ENCODE measurements around the gene LAD1. TPM values are rescaled to one million over a fixed set of nuclear protein-coding genes. Genes with fewer than 3 reads are reported as not detected.

Gene LAD1
- polyA plus RNA-seq, 1 of the 3 experiments (the other 2 are of a cell fraction) = not detected

DNA sequence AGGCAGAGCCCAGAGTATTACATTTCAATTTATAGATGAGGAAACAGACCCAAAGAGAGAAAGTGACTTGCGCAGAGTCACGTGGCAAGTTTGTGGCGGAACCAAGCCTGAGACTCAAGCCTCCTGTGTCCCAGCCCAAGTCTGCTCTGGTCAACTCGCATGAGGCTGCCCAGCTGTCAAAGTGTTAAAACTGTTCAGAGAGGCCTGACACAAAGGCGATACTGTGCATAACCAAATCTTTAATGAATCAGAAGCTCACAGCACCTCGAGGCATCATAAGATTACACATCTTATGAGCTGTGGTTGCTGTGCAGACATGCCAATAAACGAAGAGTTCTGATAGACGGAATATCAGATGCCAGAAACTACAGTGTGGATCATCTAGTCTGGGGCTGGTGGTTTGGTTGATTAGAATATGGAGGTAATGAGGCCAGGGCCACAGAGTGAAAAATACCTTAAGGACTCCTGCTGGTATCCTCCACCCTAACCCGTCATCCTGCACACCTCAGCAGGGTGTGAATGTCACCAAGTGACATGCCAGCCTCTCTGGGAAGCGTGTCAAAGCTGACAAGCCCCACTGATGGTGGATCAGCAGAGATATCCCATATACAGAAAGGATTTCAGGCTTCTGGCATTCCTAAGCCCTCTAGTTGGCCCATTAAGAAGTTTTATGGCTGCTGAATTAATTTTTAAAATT is 63.8 kb downstream of the LAD1 start:
- H3F3A ChIP-seq (replicated peaks; ENCODE audit: insufficient read depth) = no peaks in the 10 kb centered on the region
- no peaks in the 10 kb centered on the region for H3K9me2 ChIP-seq
- H3K4me1 ChIP-seq (ENCODE audit: control insufficient read depth in 1 of 2, insufficient read depth in 2 of 2, low read depth in 1 of 2, low read length in 1 of 2) = peaks cover 0 to 9% of the 10 kb centered on the region in 2 experiments; a peak in 3 of 4 replicates
- no peak for TF ChIP-seq RCOR1 (IDR thresholded peaks at IDR 0.05; ENCODE audit: low read length)
- TF ChIP-seq RXRA (IDR thresholded peaks at IDR 0.05; ENCODE audit: borderline replicate concordance, low read depth) = no peak
- TF ChIP-seq, protein P1, sequence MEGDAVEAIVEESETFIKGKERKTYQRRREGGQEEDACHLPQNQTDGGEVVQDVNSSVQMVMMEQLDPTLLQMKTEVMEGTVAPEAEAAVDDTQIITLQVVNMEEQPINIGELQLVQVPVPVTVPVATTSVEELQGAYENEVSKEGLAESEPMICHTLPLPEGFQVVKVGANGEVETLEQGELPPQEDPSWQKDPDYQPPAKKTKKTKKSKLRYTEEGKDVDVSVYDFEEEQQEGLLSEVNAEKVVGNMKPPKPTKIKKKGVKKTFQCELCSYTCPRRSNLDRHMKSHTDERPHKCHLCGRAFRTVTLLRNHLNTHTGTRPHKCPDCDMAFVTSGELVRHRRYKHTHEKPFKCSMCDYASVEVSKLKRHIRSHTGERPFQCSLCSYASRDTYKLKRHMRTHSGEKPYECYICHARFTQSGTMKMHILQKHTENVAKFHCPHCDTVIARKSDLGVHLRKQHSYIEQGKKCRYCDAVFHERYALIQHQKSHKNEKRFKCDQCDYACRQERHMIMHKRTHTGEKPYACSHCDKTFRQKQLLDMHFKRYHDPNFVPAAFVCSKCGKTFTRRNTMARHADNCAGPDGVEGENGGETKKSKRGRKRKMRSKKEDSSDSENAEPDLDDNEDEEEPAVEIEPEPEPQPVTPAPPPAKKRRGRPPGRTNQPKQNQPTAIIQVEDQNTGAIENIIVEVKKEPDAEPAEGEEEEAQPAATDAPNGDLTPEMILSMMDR (IDR thresholded peaks at IDR 0.05) = no peak
- TF ChIP-seq, protein P2, sequence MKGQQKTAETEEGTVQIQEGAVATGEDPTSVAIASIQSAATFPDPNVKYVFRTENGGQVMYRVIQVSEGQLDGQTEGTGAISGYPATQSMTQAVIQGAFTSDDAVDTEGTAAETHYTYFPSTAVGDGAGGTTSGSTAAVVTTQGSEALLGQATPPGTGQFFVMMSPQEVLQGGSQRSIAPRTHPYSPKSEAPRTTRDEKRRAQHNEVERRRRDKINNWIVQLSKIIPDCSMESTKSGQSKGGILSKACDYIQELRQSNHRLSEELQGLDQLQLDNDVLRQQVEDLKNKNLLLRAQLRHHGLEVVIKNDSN (IDR thresholded peaks at IDR 0.05; ENCODE audit: borderline replicate concordance, low read depth) = no peak
- WGBS (ENCODE audit: low lambda C conversion rate) = 63% methylated on average over 9 of the region's 10 CpGs
- no peak overlapping the region for H3K4me2 ChIP-seq
- H3K27me3 ChIP-seq (ENCODE audit: insufficient read depth) = no peaks in the 10 kb centered on the region
- H3K79me2 ChIP-seq (ENCODE audit: insufficient read depth) = no peaks in the 10 kb centered on the region
- POLR2A ChIA-PET = no interaction called here
- CTCF ChIA-PET = interaction anchor here (1.3 to 2.9 kb wide), 4 partner anchors 11 to 81 kb away, joined by 3 to 21 read pairs (median 6); no protein-coding TSS in a partner anchor
- H3K27ac ChIP-seq (ENCODE audit: low read depth in 2 of 2, low read length in 1 of 2) = no peak overlapping the region
- no peaks in the 10 kb centered on the region for H3K36me3 ChIP-seq (replicated peaks in 1 of 2; ENCODE audit: control insufficient read depth in 1 of 2, insufficient read depth in 2 of 2, low read length in 1 of 2)
- no peak for DNase-seq
- no peaks in the 10 kb centered on the region for H3K9me3 ChIP-seq
- H3K4me3 ChIP-seq (ENCODE audit: low read depth in 2 of 2, low read length in 1 of 2) = no peak overlapping the region
- no peak overlapping the region for H3K9ac ChIP-seq
- H2AFZ ChIP-seq (ENCODE audit: low read depth) = no peak overlapping the region
- no peaks in the 10 kb centered on the region for H4K20me1 ChIP-seq (ENCODE audit: insufficient read depth)

DNA sequence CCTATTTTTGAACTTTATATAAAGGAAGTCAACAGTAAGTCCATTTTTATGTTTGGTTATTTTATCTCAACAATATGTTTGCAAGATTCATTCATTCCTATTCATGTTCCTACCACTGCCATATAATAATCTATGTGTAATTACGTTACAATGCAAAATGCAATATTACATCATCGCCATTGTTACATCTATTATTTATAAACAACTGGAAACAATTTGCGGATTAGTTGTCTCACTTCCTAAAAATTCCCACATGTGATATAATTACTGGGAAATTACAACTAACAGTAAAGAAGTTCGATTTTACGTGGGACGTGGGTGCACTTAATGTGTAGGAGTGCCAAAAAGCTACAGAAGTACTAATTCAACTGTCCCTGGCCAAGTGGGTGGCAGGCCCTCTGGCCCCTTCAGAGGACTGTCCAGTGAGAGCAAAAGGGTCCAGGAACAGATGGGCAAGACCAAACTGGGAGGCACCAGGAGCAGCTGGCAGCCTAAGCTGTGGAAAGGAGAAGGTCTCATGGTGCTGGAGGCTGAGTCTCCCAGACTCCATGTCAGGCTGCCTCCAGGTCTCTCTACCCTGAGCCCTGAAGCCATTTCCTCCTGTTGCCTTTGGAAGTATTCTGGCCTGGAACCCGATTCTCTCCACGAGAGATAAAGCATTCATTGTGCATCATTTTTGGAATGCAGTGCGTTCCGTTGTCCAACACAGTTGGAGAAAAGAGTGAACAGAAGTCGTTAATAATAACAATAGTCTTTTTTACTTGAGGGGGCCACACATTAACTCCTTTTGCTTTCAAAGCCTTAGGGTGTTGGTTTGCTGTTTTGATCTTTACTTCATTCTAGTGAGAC is 64.6 kb downstream of the LAD1 start:
- Histone ChIP-seq H4K20me1 (ENCODE audit: insufficient read depth) (no peaks in the 10 kb centered on the region), H3K9ac (no peak overlapping the region), H3K27me3 (ENCODE audit: insufficient read depth) (no peaks in the 10 kb centered on the region), H3K4me2 (no peak overlapping the region), H3K9me3 (no peaks in the 10 kb centered on the region), H3F3A (replicated peaks; ENCODE audit: insufficient read depth) (no peaks in the 10 kb centered on the region), H3K79me2 (ENCODE audit: insufficient read depth) (no peaks in the 10 kb centered on the region), H3K27ac (ENCODE audit: low read depth in 2 of 2, low read length in 1 of 2) (no peak overlapping the region), H2AFZ (ENCODE audit: low read depth) (no peak overlapping the region), H3K9me2 (no peaks in the 10 kb centered on the region), H3K4me1 (ENCODE audit: control insufficient read depth in 1 of 2, insufficient read depth in 2 of 2, low read depth in 1 of 2, low read length in 1 of 2) (peaks cover 0 to 9% of the 10 kb centered on the region in 2 experiments; a peak in 2 of 4 replicates), H3K4me3 (ENCODE audit: low read depth in 2 of 2, low read length in 1 of 2) (no peak overlapping the region), H3K36me3 (replicated peaks in 1 of 2; ENCODE audit: control insufficient read depth in 1 of 2, insufficient read depth in 2 of 2, low read length in 1 of 2) (no peaks in the 10 kb centered on the region)
- no peak for DNase-seq
- WGBS (ENCODE audit: low lambda C conversion rate) = 58% methylated on average over 11 of the region's 11 CpGs
- ChIA-PET CTCF (interaction anchor here (1.2 to 2.9 kb wide), 5 partner anchors 11 to 178 kb away, joined by 3 to 21 read pairs (median 3); no protein-coding TSS in a partner anchor), POLR2A (no interaction called here)
- TF ChIP-seq, protein P3, sequence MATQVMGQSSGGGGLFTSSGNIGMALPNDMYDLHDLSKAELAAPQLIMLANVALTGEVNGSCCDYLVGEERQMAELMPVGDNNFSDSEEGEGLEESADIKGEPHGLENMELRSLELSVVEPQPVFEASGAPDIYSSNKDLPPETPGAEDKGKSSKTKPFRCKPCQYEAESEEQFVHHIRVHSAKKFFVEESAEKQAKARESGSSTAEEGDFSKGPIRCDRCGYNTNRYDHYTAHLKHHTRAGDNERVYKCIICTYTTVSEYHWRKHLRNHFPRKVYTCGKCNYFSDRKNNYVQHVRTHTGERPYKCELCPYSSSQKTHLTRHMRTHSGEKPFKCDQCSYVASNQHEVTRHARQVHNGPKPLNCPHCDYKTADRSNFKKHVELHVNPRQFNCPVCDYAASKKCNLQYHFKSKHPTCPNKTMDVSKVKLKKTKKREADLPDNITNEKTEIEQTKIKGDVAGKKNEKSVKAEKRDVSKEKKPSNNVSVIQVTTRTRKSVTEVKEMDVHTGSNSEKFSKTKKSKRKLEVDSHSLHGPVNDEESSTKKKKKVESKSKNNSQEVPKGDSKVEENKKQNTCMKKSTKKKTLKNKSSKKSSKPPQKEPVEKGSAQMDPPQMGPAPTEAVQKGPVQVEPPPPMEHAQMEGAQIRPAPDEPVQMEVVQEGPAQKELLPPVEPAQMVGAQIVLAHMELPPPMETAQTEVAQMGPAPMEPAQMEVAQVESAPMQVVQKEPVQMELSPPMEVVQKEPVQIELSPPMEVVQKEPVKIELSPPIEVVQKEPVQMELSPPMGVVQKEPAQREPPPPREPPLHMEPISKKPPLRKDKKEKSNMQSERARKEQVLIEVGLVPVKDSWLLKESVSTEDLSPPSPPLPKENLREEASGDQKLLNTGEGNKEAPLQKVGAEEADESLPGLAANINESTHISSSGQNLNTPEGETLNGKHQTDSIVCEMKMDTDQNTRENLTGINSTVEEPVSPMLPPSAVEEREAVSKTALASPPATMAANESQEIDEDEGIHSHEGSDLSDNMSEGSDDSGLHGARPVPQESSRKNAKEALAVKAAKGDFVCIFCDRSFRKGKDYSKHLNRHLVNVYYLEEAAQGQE (IDR thresholded peaks at IDR 0.05; ENCODE audit: low read depth, low read length) = no peak
- TF ChIP-seq, protein P4, sequence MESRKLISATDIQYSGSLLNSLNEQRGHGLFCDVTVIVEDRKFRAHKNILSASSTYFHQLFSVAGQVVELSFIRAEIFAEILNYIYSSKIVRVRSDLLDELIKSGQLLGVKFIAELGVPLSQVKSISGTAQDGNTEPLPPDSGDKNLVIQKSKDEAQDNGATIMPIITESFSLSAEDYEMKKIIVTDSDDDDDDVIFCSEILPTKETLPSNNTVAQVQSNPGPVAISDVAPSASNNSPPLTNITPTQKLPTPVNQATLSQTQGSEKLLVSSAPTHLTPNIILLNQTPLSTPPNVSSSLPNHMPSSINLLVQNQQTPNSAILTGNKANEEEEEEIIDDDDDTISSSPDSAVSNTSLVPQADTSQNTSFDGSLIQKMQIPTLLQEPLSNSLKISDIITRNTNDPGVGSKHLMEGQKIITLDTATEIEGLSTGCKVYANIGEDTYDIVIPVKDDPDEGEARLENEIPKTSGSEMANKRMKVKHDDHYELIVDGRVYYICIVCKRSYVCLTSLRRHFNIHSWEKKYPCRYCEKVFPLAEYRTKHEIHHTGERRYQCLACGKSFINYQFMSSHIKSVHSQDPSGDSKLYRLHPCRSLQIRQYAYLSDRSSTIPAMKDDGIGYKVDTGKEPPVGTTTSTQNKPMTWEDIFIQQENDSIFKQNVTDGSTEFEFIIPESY (IDR thresholded peaks at IDR 0.05; ENCODE audit: borderline replicate concordance, low read depth) = no peak
- no peak for TF ChIP-seq SMC3 (IDR thresholded peaks at IDR 0.05; ENCODE audit: low read depth, low read length)
- TF ChIP-seq, protein P5, sequence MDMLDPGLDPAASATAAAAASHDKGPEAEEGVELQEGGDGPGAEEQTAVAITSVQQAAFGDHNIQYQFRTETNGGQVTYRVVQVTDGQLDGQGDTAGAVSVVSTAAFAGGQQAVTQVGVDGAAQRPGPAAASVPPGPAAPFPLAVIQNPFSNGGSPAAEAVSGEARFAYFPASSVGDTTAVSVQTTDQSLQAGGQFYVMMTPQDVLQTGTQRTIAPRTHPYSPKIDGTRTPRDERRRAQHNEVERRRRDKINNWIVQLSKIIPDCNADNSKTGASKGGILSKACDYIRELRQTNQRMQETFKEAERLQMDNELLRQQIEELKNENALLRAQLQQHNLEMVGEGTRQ (IDR thresholded peaks at IDR 0.05; ENCODE audit: borderline replicate concordance, low read depth, low read length) = no peak
- TF ChIP-seq RAD21 (IDR thresholded peaks at IDR 0.05; ENCODE audit: low read length) = no peak
- no peak for TF ChIP-seq SIN3A (IDR thresholded peaks at IDR 0.05; ENCODE audit: borderline replicate concordance, low read depth, low read length)
- no peak for TF ChIP-seq EZH2phosphoT487 (IDR thresholded peaks at IDR 0.05; ENCODE audit: borderline replicate concordance, low read depth)
- no peak for TF ChIP-seq MXI1 (IDR thresholded peaks at IDR 0.05; ENCODE audit: low read depth, low read length)
- TF ChIP-seq, protein P6, sequence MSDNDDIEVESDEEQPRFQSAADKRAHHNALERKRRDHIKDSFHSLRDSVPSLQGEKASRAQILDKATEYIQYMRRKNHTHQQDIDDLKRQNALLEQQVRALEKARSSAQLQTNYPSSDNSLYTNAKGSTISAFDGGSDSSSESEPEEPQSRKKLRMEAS (IDR thresholded peaks at IDR 0.05; ENCODE audit: low read depth) = no peak
- TF ChIP-seq JUND (IDR thresholded peaks at IDR 0.05) = no peak

Data from SK-N-SH (cell line).